Stimulated activated CD4-positive, alpha-beta T cell treated with anti-CD3 and anti-CD28 coated beads, TNF-alpha, amount 100 ng/mL, for 1 hour (primary cell): ENCODE measurements around the gene PACS1.
"Not testable (repeated sequence)": the region's sequence is repeated elsewhere in the genome, so short reads cannot be mapped to it uniquely, and the experiment has no call there.

ENCODE experiments used
- DNase-seq, 3 donors: peaks; one replicate each; pipeline ENCODE4 v3.0.0-alpha.2; 2020; ENCODE audit warnings: low read depth in 3 of 3, low spot score in 1 of 3

The PACS1 gene

DNA sequence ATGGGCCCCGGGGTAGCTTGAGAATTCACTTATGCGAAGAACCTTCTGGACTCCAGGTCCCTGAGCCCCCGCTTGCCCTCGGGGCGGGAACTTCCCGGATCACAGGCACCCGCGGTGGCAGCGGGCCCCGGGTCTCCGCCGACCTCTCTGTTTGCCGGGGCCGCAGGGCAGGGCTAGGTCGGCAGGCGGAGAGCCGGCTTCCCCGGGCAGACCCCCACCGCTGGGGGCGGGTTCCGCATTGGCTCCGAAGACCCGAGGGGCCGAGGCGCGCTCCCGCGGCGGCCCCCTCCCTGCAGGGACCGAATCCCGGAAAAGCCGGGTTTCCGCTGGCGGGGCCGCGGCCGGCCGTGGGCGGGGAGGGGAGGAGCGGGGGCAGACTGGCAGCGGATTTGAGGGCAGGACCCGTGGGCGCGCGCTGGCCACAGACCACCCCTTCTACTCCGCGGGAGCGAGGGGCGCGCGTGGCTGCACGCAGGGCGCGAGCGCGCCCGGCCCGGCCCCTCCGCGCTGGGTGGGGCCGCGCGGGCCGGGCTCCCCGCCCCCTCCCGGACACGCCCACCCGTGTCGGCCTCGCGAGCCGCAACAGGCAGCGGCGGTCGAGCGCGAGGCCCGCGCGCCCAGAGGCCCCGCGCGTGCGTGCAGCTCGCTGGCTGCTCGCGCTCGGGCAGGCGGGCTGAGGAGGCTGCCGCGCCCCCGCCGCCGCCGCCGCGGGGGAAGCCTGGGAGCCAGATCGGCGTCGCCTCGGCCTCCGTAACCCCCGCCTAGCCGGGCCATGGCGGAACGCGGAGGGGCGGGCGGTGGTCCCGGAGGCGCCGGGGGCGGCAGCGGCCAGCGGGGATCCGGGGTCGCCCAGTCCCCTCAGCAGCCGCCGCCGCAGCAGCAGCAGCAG is at the start of gene PACS1:
Gene PACS1 (plus strand): TSS at position 558 of the 889 bp plus-strand sequence. CDS start 215 bp downstream, at position 773.
- peak; percentile 40 to 67 (median 62) for DNase-seq

- DNase-seq = no peak
These were observed 49.3 kb upstream of the PACS1 start for GRCh38 chr11:66020618-66021357.

DNA sequence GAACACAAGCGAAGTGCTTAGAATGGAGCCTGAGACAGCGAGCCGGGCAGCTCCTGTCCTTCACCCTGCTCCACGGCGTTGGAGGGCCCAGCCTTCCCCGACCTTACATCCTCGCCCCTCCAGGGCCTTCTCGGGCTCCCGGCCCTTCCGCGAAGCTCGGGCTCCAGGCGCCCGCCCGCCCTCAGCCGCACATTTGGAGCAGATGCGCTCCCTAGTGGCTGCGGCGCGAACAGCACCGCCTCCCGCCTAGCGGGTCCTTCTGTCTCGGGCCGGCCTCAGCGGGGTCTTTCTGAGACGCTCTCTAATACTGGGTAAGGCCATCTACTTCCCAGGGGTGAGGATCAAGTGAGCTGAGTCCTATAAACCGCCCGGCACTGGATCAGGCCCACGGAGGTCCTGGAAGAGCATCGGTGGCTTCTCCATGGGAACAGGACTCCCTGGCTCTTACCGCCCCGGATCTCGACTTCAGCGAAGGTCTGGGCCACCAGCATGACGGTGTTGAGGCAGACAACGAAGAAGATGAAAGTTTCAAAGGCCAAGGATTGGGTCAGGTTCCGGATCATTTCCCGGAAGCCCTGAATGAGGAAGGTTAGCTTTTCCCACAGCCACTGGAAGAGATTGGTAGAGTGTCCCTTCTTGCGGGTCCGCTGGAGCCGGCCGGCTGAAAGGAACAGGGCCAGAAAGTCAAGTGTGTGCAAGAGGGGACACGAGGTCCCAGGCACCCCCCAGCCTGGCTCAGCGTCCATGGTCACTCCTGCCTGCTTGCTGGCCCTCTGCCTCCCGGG is 47.5 kb upstream of the PACS1 start:
- peak; percentile 25 to 85 (median 50) for DNase-seq

DNA sequence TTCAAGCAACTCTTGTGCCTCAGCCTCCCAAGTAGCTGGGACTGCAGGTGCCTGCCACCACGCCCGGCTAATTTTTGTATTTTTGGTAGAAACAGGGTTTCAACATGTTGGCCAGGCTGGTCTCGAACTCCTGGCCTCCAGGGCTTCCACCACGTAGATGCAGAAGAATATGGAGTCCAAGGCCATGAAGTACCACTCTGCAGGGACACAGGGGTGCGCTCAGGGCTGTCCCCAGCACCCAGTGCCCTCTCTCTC is 47.0 kb upstream of the PACS1 start:
- DNase-seq = not testable (repeated sequence)

- no peak for DNase-seq
These were observed 44.0 kb upstream of the PACS1 start, which contains the start of gene CATSPER1 for GRCh38 chr11:66026017-66026529. Gene CATSPER1, minus strand, starts transcription at chr11:66026479. Its CDS starts 100 bp downstream, at chr11:66026379.

DNA sequence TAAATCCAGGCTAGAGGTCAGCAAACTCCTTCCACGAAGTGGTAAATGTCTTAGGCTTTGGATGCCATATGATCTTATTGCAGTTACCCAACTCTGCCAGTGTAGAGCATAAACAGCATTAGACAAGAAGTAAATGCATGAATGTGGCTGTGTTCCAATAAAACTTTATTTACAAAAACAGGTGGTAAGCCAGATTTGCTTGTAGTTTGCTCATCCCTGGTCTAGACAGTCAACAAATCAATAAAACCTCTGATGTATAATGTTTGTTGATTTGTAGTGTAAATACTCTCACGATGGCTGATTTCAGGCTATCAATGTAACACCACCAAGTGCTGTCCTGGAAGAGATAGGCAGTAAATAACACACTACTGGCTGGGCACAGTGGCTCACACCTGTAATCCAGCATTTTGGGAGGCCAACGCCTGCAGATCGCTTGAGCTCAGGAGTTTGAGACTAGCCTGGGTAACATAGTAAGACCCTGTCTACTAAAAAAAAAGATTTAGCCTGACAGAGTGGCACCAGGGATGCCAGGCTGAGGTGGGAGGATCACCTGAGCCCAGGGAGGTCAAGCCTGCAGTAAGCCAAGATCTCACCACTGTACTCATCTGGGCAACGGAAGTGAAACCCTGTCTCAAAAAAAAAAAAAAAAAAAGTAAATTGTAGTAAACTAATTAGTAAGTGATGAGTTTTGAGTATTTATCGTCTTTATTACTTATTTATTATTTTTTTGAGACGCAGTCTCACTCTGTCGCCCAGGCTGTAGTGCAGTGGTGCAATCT is 36.9 kb upstream of the PACS1 start:
- DNase-seq = no peak

- DNase-seq = no peak
These were observed 34.3 kb upstream of the PACS1 start for GRCh38 chr11:66035653-66036333.

GRCh38 chr11:66036334-66036710 is 33.8 kb upstream of the PACS1 start:
- no peak for DNase-seq

GRCh38 chr11:66037327-66037726 is 32.7 kb upstream of the PACS1 start:
- no peak for DNase-seq

GRCh38 chr11:66039765-66040164 is 30.3 kb upstream of the PACS1 start:
- DNase-seq = no peak

GRCh38 chr11:66042227-66042995 is 27.7 kb upstream of the PACS1 start:
- DNase-seq = no peak

GRCh38 chr11:66042996-66043906 is 26.8 kb upstream of the PACS1 start:
- DNase-seq = no peak

GRCh38 chr11:66044757-66045156 is 25.3 kb upstream of the PACS1 start:
- no peak for DNase-seq

GRCh38 chr11:66045177-66045639 is 24.9 kb upstream of the PACS1 start:
- DNase-seq = peak; percentile 65 to 77 (median 69)

DNA sequence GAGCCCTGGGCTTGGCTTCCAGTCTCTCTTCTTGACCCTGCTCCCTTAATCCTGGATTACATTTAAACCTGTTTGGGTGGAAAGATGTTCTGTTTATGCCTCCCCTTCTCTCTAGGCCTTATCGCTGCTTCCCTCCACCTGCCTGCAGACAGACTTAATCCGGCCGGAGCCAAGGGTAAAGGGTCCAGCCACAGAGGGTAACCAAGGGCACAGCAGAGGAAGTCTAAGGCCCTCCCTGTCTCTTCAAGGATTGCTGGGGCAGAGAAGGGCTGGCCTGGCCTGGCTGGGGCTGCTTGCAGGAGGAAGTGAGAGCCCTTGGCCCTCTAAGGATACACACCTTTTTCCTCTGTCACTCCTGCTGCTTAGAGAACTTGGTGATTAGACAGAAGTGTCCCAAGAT is 23.2 kb upstream of the PACS1 start:
- DNase-seq = no peak

- no peak for DNase-seq
These were observed 22.3 kb upstream of the PACS1 start for GRCh38 chr11:66047541-66048365.
